ENCODE data around the gene TAF11L7.
"Not testable (repeated sequence)": the region's sequence is repeated elsewhere in the genome, so short reads cannot be mapped to it uniquely, and the experiment has no call there.

The TAF11L7 gene

DNA sequence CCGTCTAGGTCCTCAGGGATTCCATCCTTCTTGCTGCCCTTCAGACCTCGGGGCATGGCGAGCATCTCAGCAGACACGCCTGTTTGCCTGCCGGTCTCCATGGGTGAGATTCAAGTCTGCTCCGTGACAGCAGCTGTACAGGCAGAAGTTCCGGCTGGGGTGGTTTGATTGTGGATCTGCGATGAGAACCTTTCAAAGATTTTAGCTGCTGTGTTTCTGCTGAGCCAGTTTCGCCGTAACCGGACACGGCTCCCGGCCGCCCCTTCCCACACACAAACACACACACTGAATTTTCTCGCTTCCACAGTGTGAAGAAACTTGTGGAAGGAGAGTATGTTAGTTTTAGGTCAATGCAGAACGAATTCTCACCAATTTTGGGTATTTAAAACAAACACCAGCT is at the start of gene TAF11L7:
Gene TAF11L7 (minus strand): TSS at position 101 of the 400 bp plus-strand sequence.
- DNase-seq (ENCODE audit: low spot score) = not testable (repeated sequence)

DNA sequence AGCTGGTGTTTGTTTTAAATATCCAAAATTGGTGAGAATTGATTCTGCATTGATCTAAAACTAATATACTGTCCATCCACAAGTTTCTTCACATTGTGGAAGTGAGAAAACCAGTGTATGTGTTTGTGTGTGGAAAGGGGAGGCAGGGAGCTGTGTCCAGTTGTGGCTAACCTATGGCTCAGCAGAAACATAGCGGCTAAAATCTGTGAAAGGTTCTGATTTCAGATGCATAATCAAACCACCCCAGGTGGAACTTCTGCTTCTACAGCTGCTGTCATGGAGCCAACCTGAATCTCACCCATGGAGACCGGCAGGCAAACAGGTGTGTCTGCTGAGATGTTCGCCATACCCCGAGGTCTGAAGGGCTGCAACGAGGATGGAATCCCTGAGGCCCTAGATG is 48.6 kb upstream of the TAF11L7 start, which contains the start of gene TAF11L14:
Gene TAF11L14 (plus strand): TSS at position 301 of the 400 bp plus-strand sequence.
- DNase-seq (ENCODE audit: low spot score) = no peak

DNA sequence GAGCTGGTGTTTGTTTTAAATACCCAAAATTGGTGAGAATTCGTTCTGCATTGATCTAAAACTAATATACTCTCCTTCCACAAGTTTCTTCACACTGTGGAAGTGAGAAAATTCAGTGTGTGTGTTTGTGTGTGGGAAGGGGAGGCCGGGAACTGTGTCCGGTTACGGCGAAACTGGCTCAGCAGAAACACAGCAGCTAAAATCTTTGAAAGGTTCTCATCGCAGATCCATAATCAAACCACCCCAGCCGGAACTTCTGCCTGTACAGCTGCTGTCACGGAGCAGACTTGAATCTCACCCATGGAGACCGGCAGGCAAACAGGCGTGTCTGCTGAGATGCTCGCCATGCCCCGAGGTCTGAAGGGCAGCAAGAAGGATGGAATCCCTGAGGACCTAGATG is 46.2 kb upstream of the TAF11L7 start, which contains the start of gene TAF11L13:
Gene TAF11L13 (plus strand): TSS at position 301 of the 400 bp plus-strand sequence.
- not testable (repeated sequence) for DNase-seq (ENCODE audit: low spot score)

DNA sequence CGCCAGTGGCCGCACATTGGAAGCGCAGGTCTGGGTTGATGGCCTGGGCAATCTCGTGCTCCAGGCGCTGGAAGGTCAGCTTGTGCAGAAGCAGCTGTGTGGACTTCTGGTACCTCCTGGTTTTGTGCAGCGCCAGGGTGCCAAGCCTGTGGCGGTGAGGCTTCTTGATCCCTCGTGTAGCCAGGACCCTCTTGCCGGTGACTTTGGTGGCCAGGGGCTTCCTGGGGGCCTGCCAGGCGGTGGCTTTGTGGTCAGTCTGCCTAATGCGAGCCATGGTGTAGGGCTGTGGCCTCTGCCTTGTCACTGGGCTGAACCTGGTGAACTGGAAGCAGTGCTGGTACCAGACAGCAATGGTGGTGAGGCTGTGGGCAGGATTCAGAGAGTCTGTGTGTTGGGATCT is 40.1 kb upstream of the TAF11L7 start:
- DNase-seq (ENCODE audit: low spot score) = no peak

DNA sequence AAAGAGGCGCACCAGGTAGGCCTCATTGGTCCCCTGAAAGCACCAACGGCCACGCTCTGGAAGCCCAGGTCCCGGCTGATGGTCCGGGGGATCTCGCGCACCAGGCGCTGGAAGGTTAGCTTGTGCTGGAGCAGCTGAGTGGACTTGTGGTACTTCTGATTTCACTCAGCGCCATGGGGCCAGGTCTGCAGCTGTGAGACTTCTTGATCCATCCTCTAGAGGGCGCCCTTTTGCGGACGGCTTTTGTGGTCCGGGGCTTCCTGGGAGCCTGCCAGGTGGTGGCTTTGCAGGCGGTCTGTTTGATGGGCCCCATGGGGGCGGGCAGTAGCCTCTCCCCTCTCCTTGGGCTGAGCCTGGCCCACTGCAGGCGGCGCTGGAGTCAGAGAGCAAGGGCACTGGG is 35.1 kb upstream of the TAF11L7 start:
- DNase-seq (ENCODE audit: low spot score) = no peak

DNA sequence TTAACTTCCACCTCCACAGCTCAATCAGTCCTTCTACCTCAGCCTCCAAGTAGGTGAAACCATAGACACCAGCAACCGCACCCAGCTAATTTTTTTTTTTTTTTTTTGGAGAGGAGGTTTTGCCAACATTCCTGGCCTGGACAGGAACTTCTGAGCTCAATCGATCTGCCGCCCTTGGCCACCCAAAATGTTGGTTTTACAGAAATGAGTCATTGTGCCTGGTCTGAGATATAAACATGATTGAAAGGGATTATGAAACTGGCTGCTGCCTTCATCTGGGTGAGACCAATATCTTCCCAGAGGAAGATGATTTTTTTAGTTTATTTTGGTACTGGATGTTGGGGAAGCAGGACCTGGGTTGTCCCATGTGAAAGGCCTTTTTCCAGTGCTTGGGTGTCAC is 33.8 kb upstream of the TAF11L7 start:
- no peak for DNase-seq (ENCODE audit: low spot score)

DNA sequence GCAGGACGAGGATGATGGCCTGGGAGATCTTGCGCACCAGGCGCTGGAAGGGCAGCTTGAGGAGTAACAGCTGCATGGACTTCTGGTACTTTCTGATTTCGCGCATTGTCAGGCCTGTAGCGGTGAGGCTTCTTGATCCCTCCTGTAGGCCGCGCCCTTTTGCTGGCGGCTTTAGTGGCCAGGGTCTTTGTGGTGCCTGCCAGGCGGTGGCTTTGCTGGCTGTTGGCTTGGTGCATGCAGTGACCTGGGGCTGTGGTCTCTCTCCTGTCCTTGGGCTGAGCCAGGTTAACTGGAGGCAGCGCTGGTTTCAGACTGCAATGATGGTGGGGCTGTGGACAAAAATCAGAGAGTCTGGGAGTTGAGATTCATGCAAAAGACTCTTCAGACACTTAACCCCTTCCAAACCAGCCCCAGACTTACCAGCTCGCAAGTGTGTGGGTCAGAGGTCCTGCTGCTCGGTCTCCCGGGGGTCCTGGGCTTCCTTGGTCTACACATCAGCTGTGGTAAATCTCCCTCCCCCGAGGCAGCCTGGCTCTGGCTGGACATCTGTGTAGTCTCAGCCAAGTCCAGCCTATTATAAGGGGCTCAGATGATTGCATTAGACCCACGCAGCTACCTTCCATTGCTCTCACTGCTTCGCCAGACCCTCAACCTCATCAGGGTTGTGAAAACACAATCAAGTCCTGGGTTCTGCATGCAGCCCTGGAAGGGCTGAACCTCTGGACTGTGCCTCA is 29.5 kb upstream of the TAF11L7 start:
- DNase-seq (ENCODE audit: low spot score) = no peak

DNA sequence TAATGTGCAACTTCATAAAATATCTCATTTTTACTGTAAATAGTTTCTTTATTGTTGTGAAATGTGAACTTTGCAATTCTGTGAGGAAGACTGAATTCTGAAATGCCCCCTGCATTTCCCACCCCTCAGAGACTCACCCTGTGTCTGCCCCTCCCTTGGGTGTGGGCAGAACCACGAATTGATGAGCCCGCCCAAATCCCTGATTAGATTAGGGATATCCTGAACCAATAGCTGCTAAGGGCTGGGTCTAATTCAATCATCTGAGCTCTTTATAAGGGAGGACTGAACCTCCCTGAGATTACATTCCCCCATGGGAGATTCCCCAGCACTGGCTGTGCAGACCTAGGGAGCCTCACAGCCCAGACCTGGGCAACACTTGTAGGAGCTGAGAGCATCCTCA is 24.5 kb upstream of the TAF11L7 start, which contains the start of gene TAF11L12:
Gene TAF11L12 (plus strand): TSS at position 301 of the 400 bp plus-strand sequence.
- DNase-seq (ENCODE audit: low spot score) = not testable (repeated sequence)

DNA sequence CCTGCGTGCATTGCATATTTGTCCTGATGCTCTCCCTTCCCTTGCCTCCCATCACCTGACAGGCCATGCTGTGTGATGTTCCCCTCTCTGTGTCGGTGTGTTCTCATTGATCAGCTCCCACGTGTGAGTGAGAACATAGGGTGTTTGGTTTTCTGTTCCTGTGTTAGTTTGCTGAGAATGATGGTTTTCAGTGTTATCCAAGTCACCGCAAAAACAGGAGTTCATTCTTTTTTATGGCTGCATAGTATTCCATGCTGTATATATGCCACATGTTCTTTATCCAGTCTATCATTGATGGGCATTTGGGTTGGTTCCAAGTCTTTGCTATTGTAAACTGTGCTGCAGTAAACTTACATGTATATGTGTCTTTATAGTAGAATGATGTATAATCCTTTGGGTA is 21.9 kb upstream of the TAF11L7 start:
- DNase-seq (ENCODE audit: low spot score) = not testable (repeated sequence)

DNA sequence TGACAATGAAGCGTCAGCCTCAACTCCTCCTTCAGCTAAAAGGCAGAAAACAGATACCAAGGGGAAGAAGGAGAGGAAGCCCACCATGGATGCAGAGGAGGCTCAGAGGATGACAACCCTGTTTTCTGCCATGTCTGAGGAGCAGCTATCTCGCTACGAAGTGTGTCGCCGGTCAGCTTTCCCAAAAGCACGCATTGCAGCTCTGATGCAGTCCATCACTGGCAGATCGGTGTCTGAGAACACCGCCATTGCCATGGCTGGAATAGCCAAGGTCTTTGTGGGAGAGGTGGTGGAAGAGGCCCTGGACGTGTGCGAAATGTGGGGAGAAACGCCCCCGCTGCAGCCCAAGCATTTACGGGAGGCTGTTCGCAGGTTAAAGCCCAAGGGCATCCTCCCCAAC is 19.4 kb upstream of the TAF11L7 start:
- DNase-seq (ENCODE audit: low spot score) = no peak

DNA sequence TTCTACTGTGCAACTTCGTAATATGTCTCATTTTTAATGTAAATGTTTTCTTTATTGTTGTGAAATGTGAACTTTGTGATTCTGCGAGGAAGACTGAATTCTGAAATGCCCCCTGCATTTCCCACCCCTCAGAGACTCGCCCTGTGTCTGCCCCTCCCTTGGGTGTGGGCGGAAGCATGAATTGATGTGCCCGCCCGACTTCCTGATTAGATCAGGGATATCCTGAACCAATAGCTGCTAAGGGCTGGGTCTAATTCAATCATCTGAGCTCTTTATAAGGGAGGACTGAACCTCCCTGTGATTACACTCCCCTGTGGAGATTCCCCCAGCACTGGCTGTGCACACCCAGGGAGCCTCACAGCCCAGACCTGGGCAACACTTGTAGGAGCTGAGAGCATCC is 18.3 kb upstream of the TAF11L7 start, which contains the start of gene TAF11L11:
Gene TAF11L11 (plus strand): TSS at position 304 of the 400 bp plus-strand sequence.
- not testable (repeated sequence) for DNase-seq (ENCODE audit: low spot score)

DNA sequence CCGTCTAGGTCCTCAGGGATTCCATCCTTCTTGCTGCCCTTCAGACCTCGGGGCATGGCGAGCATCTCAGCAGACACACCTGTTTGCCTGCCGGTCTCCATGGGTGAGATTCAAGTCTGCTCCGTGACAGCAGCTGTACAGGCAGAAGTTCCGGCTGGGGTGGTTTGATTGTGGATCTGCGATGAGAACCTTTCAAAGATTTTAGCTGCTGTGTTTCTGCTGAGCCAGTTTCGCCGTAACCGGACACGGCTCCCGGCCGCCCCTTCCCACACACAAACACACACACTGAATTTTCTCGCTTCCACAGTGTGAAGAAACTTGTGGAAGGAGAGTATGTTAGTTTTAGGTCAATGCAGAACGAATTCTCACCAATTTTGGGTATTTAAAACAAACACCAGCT is 12.2 kb upstream of the TAF11L7 start, which contains the start of gene TAF11L10:
Gene TAF11L10 (minus strand): TSS at position 101 of the 400 bp plus-strand sequence.
- not testable (repeated sequence) for DNase-seq (ENCODE audit: low spot score)

DNA sequence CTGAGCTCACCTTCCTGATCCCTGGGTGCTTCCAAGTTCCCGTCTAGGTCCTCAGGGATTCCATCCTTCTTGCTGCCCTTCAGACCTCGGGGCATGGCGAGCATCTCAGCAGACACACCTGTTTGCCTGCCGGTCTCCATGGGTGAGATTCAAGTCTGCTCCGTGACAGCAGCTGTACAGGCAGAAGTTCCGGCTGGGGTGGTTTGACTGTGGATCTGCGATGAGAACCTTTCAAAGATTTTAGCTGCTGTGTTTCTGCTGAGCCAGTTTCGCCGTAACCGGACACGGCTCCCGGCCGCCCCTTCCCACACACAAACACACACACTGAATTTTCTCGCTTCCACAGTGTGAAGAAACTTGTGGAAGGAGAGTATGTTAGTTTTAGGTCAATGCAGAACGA is 8.7 kb upstream of the TAF11L7 start, which contains the start of gene TAF11L9:
Gene TAF11L9 (minus strand): TSS at position 140 of the 400 bp plus-strand sequence.
- not testable (repeated sequence) for DNase-seq (ENCODE audit: low spot score)

DNA sequence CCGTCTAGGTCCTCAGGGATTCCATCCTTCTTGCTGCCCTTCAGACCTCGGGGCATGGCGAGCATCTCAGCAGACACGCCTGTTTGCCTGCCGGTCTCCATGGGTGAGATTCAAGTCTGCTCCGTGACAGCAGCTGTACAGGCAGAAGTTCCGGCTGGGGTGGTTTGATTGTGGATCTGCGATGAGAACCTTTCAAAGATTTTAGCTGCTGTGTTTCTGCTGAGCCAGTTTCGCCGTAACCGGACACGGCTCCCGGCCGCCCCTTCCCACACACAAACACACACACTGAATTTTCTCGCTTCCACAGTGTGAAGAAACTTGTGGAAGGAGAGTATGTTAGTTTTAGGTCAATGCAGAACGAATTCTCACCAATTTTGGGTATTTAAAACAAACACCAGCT is 5.3 kb upstream of the TAF11L7 start, which contains the start of gene TAF11L8:
Gene TAF11L8 (minus strand): TSS at position 101 of the 400 bp plus-strand sequence.
- not testable (repeated sequence) for DNase-seq (ENCODE audit: low spot score)

Measured in kidney capillary endothelial cell (primary cell).